D721Med (cell line): ENCODE measurements around the gene TRPC4.

Experiments
- DNase-seq: peaks from one replicate; pipeline ENCODE4 v3.0.0; 2011; ENCODE audit warnings: low spot score; ENCODE audit not compliant: insufficient read length
- FAIRE-seq: peaks from 2 replicates; lab custom pipeline; 2011; peaks lifted over from hg19 to GRCh38; lab: Jason Lieb, UNC
- TF ChIP-seq, protein P1 (sequence below): IDR thresholded peaks from 2 replicates; pipeline ENCODE4 v1.5.1; 2012; ENCODE audit warnings: mild to moderate bottlenecking, control low read depth; ENCODE audit not compliant: insufficient read depth; ENCODE audit errors: missing control alignments

TRPC4 gene

GRCh38 chr13:37657956-37658355 is 211.6 kb downstream of the TRPC4 start:
- DNase-seq = no peak
- no peak for FAIRE-seq
- TF ChIP-seq, protein P1, sequence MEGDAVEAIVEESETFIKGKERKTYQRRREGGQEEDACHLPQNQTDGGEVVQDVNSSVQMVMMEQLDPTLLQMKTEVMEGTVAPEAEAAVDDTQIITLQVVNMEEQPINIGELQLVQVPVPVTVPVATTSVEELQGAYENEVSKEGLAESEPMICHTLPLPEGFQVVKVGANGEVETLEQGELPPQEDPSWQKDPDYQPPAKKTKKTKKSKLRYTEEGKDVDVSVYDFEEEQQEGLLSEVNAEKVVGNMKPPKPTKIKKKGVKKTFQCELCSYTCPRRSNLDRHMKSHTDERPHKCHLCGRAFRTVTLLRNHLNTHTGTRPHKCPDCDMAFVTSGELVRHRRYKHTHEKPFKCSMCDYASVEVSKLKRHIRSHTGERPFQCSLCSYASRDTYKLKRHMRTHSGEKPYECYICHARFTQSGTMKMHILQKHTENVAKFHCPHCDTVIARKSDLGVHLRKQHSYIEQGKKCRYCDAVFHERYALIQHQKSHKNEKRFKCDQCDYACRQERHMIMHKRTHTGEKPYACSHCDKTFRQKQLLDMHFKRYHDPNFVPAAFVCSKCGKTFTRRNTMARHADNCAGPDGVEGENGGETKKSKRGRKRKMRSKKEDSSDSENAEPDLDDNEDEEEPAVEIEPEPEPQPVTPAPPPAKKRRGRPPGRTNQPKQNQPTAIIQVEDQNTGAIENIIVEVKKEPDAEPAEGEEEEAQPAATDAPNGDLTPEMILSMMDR = no peak

- no peak for FAIRE-seq
- TF ChIP-seq, protein P1 = no peak
- DNase-seq = no peak
Observed at GRCh38 chr13:37657134-37657533, 212.4 kb downstream of the TRPC4 start.

DNA sequence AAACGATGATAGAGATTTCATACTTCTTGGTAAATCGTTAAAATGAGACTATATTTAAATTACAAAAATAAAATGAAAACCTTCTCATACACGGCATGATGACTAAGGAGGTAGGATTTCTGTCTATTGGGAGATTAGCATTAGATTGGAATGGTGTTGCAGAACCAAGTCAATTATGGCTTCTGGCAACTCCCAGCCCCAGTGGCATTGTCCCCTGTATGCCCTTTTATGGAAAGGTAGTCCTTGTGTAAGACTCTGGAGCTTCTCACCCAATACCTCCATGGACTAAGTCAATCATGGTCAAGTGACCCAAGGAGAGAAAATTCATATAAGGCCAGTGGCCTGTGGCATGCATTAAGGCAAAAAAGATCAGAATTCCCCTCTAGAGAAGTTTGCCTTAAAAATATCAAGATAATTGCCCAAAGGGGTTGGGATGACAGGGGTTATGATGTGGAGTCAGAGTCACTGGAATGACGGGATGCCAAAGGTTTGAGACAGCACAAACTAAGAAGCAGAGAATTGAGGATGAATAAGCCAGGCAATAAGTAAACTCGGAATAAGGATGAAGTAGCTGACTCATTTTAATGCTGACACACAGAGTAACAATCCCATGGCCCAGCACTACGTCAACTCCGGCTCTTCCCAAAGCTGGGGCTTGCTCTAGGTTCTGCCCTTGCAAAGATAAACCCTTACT is 213.2 kb downstream of the TRPC4 start:
- no peak for DNase-seq
- TF ChIP-seq, protein P1 = no peak
- FAIRE-seq = no peak

- TF ChIP-seq, protein P1 = no peak
- no peak for DNase-seq
- FAIRE-seq = no peak
Observed at GRCh38 chr13:37652596-37652995, 217.0 kb downstream of the TRPC4 start.

GRCh38 chr13:37651891-37652290 is 217.7 kb downstream of the TRPC4 start:
- TF ChIP-seq, protein P1 = no peak
- FAIRE-seq (no peak), DNase-seq (no peak)

DNA sequence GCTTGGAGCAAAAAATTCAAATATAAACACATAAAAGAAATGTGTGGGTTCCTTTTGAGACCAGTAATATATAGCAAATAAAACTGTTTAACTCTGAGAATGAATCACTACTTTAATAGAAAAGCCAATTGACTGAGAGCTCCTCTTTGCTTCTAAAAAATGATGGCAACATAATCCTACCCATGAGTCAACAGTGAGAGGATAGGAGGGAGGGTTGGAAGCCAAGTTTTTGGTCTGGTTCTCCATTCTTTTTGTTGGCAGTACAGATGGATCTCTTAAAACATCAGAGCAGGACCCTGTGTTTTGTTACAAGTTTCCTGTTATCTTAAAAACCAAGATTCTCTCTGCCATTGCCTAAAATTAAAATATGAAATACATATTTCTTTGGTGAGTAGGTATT is 221.0 kb downstream of the TRPC4 start:
- no peak for DNase-seq
- FAIRE-seq = no peak
- TF ChIP-seq, protein P1 = no peak

DNA sequence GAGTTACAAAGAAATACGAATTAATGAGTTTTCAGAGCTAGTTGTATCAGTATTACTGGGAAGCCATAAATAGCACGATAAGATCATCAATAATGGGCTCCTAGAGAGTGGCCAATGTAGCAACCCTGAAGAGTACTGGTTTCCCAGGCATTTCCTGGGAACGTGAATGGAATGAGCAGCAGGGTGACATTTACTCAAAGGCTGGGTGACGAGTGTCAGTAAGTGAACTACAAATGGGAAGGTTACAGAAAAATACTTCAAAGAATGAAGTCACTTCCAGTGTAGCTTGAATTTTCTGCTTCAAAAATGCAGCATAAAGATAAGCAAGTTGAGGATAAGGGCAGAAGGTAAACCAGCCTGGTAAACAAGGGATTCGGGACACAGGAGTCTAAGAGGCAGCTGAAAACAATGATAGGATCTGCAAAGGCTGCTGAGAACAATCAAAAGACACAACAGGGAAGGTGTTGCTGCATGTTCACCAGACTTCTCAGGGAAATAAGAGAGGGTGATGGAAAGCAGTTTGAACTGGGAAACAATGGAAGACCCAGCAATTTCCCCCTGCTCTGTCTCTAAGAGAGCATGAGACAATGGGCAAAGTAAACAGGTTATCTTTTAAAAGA is 222.4 kb downstream of the TRPC4 start:
- FAIRE-seq = no peak
- TF ChIP-seq, protein P1 = no peak
- no peak for DNase-seq
